K562 treated with DMSO at 1 percent for 48 hours (cell line): ENCODE data around the gene DLK2. TPM values are rescaled to one million over a fixed set of nuclear protein-coding genes. Genes with fewer than 3 reads are reported as not detected.

Source experiments
- total RNA-seq: library from RNA; unstranded; fragments of 300-600 nt; gene quantifications from 2 replicates; pipeline ENCODE4 v1.2.3, GENCODE V29; 2022; ENCODE audit warnings: low replicate concordance; ENCODE audit errors: extremely low read depth

DLK2 gene
- total RNA-seq: not detected in 2 replicates

GRCh38 chr6:43455531-43456428 lies at the start of gene DLK2:
DLK2 (minus strand) TSS chr6:43455548; CDS start chr6:43454825, 723 bp downstream.

GRCh38 chr6:43477235-43478007 lies 22.1 kb upstream of the DLK2 start, which contains the start of gene TJAP1:
TJAP1 (plus strand) TSS chr6:43477570; CDS start chr6:43499002, 21,432 bp downstream.

GRCh38 chr6:43427406-43428111 lies 27.8 kb downstream of the DLK2 start, which contains the start of gene ABCC10:
ABCC10 (plus strand) TSS chr6:43427541; CDS start chr6:43427979, 438 bp downstream.

Other genes with a start within 250 kb of the DLK2 start
- gene DNPH1, start 226.1 kb downstream of the DLK2 start, total RNA-seq: not detected in 2 replicates
- not detected in 2 replicates for gene TTBK1, start 212.1 kb downstream of the DLK2 start, total RNA-seq
- not detected in 2 replicates for gene SLC22A7, start 157.3 kb downstream of the DLK2 start, total RNA-seq
- not detected in 2 replicates for gene CRIP3, start 146.7 kb downstream of the DLK2 start, total RNA-seq
- 43.1 TPM in 1 of 2 replicates, not detected in the other for gene ZNF318, start 85.9 kb downstream of the DLK2 start, total RNA-seq
- not detected in 2 replicates for gene ABCC10, start 28.0 kb downstream of the DLK2 start, total RNA-seq
- not detected in 2 replicates for gene TJAP1, start 22.0 kb upstream of the DLK2 start, total RNA-seq
- not detected in 2 replicates for gene LRRC73, start 54.8 kb upstream of the DLK2 start, total RNA-seq
- not detected in 2 replicates for gene YIPF3, start 61.4 kb upstream of the DLK2 start, total RNA-seq
- not detected in 2 replicates for gene POLR1C, start 61.5 kb upstream of the DLK2 start, total RNA-seq
- not detected in 2 replicates for gene XPO5, start 120.5 kb upstream of the DLK2 start, total RNA-seq
- gene POLH, start 120.6 kb upstream of the DLK2 start, total RNA-seq: not detected in 2 replicates
- 179 TPM in 1 of 2 replicates, not detected in the other for gene GTPBP2, start 173.7 kb upstream of the DLK2 start, total RNA-seq
- not detected in 2 replicates for gene MAD2L1BP, start 180.3 kb upstream of the DLK2 start, total RNA-seq
- not detected in 2 replicates for gene RSPH9, start 189.5 kb upstream of the DLK2 start, total RNA-seq
- gene MRPS18A, start 232.2 kb upstream of the DLK2 start, total RNA-seq: not detected in 2 replicates